Measurements from ENCODE around the gene NDUFAF3. TPM values are rescaled to one million over a fixed set of nuclear protein-coding genes. Genes with fewer than 3 reads are reported as not detected.

The NDUFAF3 gene
- total RNA-seq, 1 donor from 2014 or later = 67.0 TPM

GRCh38 chr3:48982686-48983085 is 39.2 kb upstream of the NDUFAF3 start:
- Mint-ChIP-seq H3K9me3 (no peaks in the 10 kb centered on the region), H3K27ac (peak overlapping the region; percentile 0), H3K27me3 (no peaks in the 10 kb centered on the region), H3K4me1 (ENCODE audit: unreplicated experiment) (peaks cover under 1% of the 10 kb centered on the region), H3K4me3 (no peak overlapping the region), H3K36me3 (peaks cover 10% of the 10 kb centered on the region)
- TF ChIP-seq CTCF (conservative IDR thresholded peaks at IDR 0.05) = no peak
- DNase-seq (ENCODE audit: extremely low spot score, unreplicated experiment) = no peak

- DNase-seq (ENCODE audit: extremely low spot score, unreplicated experiment) = no peak
- H3K27me3 Mint-ChIP-seq = no peaks in the 10 kb centered on the region
- TF ChIP-seq CTCF (conservative IDR thresholded peaks at IDR 0.05) = no peak
- H3K27ac Mint-ChIP-seq = peak overlapping the region; percentile 0
- no peak overlapping the region for H3K4me3 Mint-ChIP-seq
- H3K9me3 Mint-ChIP-seq = no peaks in the 10 kb centered on the region
- peaks cover 10% of the 10 kb centered on the region for H3K36me3 Mint-ChIP-seq
- peaks cover 5% of the 10 kb centered on the region for H3K4me1 Mint-ChIP-seq (ENCODE audit: unreplicated experiment)
Observed at GRCh38 chr3:48983096-48983495, 38.8 kb upstream of the NDUFAF3 start.

- no peak overlapping the region for H3K4me3 Mint-ChIP-seq
Observed at GRCh38 chr3:48984663-48985062, 37.3 kb upstream of the NDUFAF3 start.

GRCh38 chr3:48985831-48986376 is 36.0 kb upstream of the NDUFAF3 start:
- no peaks in the 10 kb centered on the region for H3K27me3 Mint-ChIP-seq
- no peak overlapping the region for H3K4me3 Mint-ChIP-seq
- no peaks in the 10 kb centered on the region for H3K9me3 Mint-ChIP-seq
- no peak for TF ChIP-seq CTCF (conservative IDR thresholded peaks at IDR 0.05)
- no peak for DNase-seq (ENCODE audit: extremely low spot score, unreplicated experiment)
- H3K27ac Mint-ChIP-seq = no peak overlapping the region
- H3K4me1 Mint-ChIP-seq (ENCODE audit: unreplicated experiment) = peaks cover 17% of the 10 kb centered on the region
- H3K36me3 Mint-ChIP-seq = peaks cover 6% of the 10 kb centered on the region

More at GRCh38 chr3:48984663-48985062, 37.3 kb upstream of the NDUFAF3 start:
- H3K9me3 Mint-ChIP-seq = no peaks in the 10 kb centered on the region
- H3K4me1 Mint-ChIP-seq (ENCODE audit: unreplicated experiment) = peaks cover 13% of the 10 kb centered on the region
- DNase-seq (ENCODE audit: extremely low spot score, unreplicated experiment) = no peak
- H3K36me3 Mint-ChIP-seq = peaks cover 6% of the 10 kb centered on the region
- no peaks in the 10 kb centered on the region for H3K27me3 Mint-ChIP-seq
- TF ChIP-seq CTCF (conservative IDR thresholded peaks at IDR 0.05) = no peak
- H3K27ac Mint-ChIP-seq = no peak overlapping the region

- Mint-ChIP-seq H3K4me3 (peak overlapping the region; percentile 95), H3K9me3 (no peaks in the 10 kb centered on the region), H3K27ac (peak overlapping the region; percentile 94), H3K4me1 (ENCODE audit: unreplicated experiment) (peaks cover 29% of the 10 kb centered on the region), H3K27me3 (no peaks in the 10 kb centered on the region), H3K36me3 (peaks cover 3% of the 10 kb centered on the region)
- no peak for DNase-seq (ENCODE audit: extremely low spot score, unreplicated experiment)
- TF ChIP-seq CTCF (conservative IDR thresholded peaks at IDR 0.05) = no peak
Observed at GRCh38 chr3:48989126-48989795, 32.7 kb upstream of the NDUFAF3 start.
